Right lobe of liver (tissue), 6 donors: ENCODE results near the gene GRP. TPM values are rescaled to one million over a fixed set of nuclear protein-coding genes. Genes with fewer than 3 reads are reported as not detected.

Experiments used
- ATAC-seq, 4 donors: fragments of 200-7000 bp; cut with Tn5 transposase; one replicate each; pipeline ENCODE4 v1.9.1; 2020; ENCODE audit warnings: mild to moderate bottlenecking in 4 of 4, moderate library complexity in 4 of 4
- DNase-seq, 3 donors: peaks; one replicate each; pipeline ENCODE4 v3.0.0-alpha.2; 2020
- H3K27ac ChIP-seq, 3 donors: fragments of 200-600 bp; one replicate each; pipeline ENCODE4 v1.8.0; 2022
- H3K27me3 ChIP-seq, 2 donors: fragments of 200-600 bp; one replicate each; pipeline ENCODE4 v1.8.0; 2022
- H3K36me3 ChIP-seq, 4 donors: fragments of 200-600 bp; sonication (generic) in 1 of 4; one replicate each; pipeline versions ENCODE4 v1.5.1 to v1.8.0; 2017 to 2022; ENCODE audit warnings: control low read depth in 1 of 4
- H3K4me1 ChIP-seq, 4 donors: fragments of 200-600 bp; sonication (generic) in 1 of 4; one replicate each; pipeline versions ENCODE4 v1.5.1 to v1.8.0; 2017 to 2022; ENCODE audit warnings: control low read depth in 1 of 4
- H3K4me3 ChIP-seq, 3 donors: fragments of 200-600 bp; one replicate each; pipeline ENCODE4 v1.8.0; 2022
- H3K9me3 ChIP-seq, 4 donors: fragments of 200-600 bp; sonication (generic) in 1 of 4; one replicate each; pipeline versions ENCODE4 v1.5.1 to v1.8.0; 2017 to 2022; ENCODE audit warnings: control low read depth in 1 of 4
- CTCF ChIP-seq, 4 donors: fragments of 200-600 bp in 3 of 4; fragments of 450-650 bp in 1 of 4; IDR thresholded peaks; one replicate each; pipeline versions ENCODE4 v1.5.1 to v1.8.0; 2016 to 2022; ENCODE audit warnings: antibody characterized with exemption in 4 of 4, mild to moderate bottlenecking in 2 of 4
- POLR2A ChIP-seq: fragments of 450-650 bp; IDR thresholded peaks from one replicate; pipeline ENCODE4 v1.6.1; 2017; ENCODE audit warnings: antibody characterized with exemption, mild to moderate bottlenecking
- WGBS: methylation state at CpG from one replicate; pipeline ENCODE4 v1.1.6; 2018; ENCODE audit warnings: low coverage, low lambda C conversion rate; ENCODE audit not compliant: insufficient coverage; ENCODE audit errors: missing lambda C conversion rate; 5-methylcytosine and 5-hydroxymethylcytosine counted together
- intact Hi-C, 2 donors: fragments of 100-400 bp; cut with DNase I; formaldehyde crosslinking; loops; one replicate each; pipeline versions ENCODE4 v1.11.2 to v1.14.1; 2022
- total RNA-seq, 6 experiments: library from RNA; depleted of rRNA in 2 of 6; stranded (reverse); fragments of >200 nt in 2 of 6; fragmentation: NEBNext Ultra II Directional in 3 of 6; extraction: Animal tissue kit (Norgen Biotek cat#: 25700) in 3 of 6; gene quantifications; one replicate each; pipeline versions ENCODE4 v1.1.0 to v1.2.4, GENCODE V29; 2016 to 2023
- donor health status: DM: no; HTN: yes; CAD: no.
- donor health status: DM: no; HTN: no; CAD: no.
- donor health status: DM: no; HTN: no; CAD: no.
- donor health status: DM: no; HTN: yes; CAD: no.
- donor health status: DM: no; HTN: yes; CAD: no.

The GRP gene
- total RNA-seq, 6 experiments from 2014 or later, result not detected

- peaks cover 20 to 82% of the 10 kb centered on the region in 2 donors for H3K27me3 ChIP-seq
- WGBS, result 7% methylated on average over 22 of the region's 28 CpGs
- H3K4me1 ChIP-seq, result peaks cover 0 to 13% (median under 1%) of the 10 kb centered on the region in 4 donors
- TF ChIP-seq CTCF (IDR thresholded peaks at IDR 0.05) (no peak), POLR2A (no peak)
- H3K4me3 ChIP-seq, result no peak overlapping the region
- no peak for DNase-seq
- no peak overlapping the region for H3K27ac ChIP-seq
- no peak for ATAC-seq
- intact Hi-C loops, result no loop called here
- H3K9me3 ChIP-seq, result no peaks in the 10 kb centered on the region
- no peaks in the 10 kb centered on the region for H3K36me3 ChIP-seq
Observed at GRCh38 chr18:59268127-59268720, 48.3 kb downstream of the GRP start.

- H3K4me3 ChIP-seq, result no peak overlapping the region
- H3K36me3 ChIP-seq, result no peaks in the 10 kb centered on the region
- H3K4me1 ChIP-seq, result peaks cover 0 to 20% (median 2%) of the 10 kb centered on the region in 4 donors
- WGBS, result 5% methylated on average over 8 of the region's 90 CpGs
- peaks cover 22 to 83% of the 10 kb centered on the region in 2 donors for H3K27me3 ChIP-seq
- DNase-seq (peak in 1 of 3 donors; percentile 29), ATAC-seq (peak; percentile 30 to 61 (median 54))
- no peaks in the 10 kb centered on the region for H3K9me3 ChIP-seq
- TF ChIP-seq POLR2A (no peak), CTCF (IDR thresholded peaks at IDR 0.05) (peak in 1 of 4 donors; percentile 35)
- intact Hi-C loops, result no loop called here
- no peak overlapping the region for H3K27ac ChIP-seq
Observed at GRCh38 chr18:59268721-59269562, 49.0 kb downstream of the GRP start.

- TF ChIP-seq POLR2A (no peak), CTCF (IDR thresholded peaks at IDR 0.05) (no peak)
- intact Hi-C loops, result no loop called here
- Histone ChIP-seq H3K9me3 (no peaks in the 10 kb centered on the region), H3K4me3 (no peak overlapping the region), H3K4me1 (peaks cover 0 to 20% (median 2%) of the 10 kb centered on the region in 4 donors), H3K36me3 (no peaks in the 10 kb centered on the region), H3K27ac (no peak overlapping the region), H3K27me3 (peaks cover 18 to 83% of the 10 kb centered on the region in 2 donors)
- no peak for ATAC-seq
- WGBS, result 7% methylated on average over 17 of the region's 17 CpGs
- DNase-seq, result no peak
Observed at GRCh38 chr18:59269563-59270119, 49.7 kb downstream of the GRP start.

- peaks cover 18 to 72% of the 10 kb centered on the region in 2 donors for H3K27me3 ChIP-seq
- no peaks in the 10 kb centered on the region for H3K9me3 ChIP-seq
- H3K27ac ChIP-seq, result no peak overlapping the region
- TF ChIP-seq CTCF (IDR thresholded peaks at IDR 0.05) (no peak), POLR2A (no peak)
- no peaks in the 10 kb centered on the region for H3K36me3 ChIP-seq
- peaks cover 0 to 20% (median 2%) of the 10 kb centered on the region in 4 donors for H3K4me1 ChIP-seq
- intact Hi-C loops, result no loop called here
- no peak for DNase-seq
- 6% methylated on average over 4 of the region's 4 CpGs for WGBS
- ATAC-seq, result no peak
- H3K4me3 ChIP-seq, result no peak overlapping the region
Observed at GRCh38 chr18:59270689-59271257, 50.8 kb downstream of the GRP start.
